Adipocyte (in vitro differentiated cells): Measurements from ENCODE around the gene TRAF7.
"Not testable (repeated sequence)": the region's sequence is repeated elsewhere in the genome, so short reads cannot be mapped to it uniquely, and the experiment has no call there.

ENCODE experiments used
- DNase-seq: peaks from one replicate; pipeline ENCODE4 v3.0.0-alpha.2; 2015; ENCODE audit warnings: low read depth
- H3K27me3 ChIP-seq: replicated peaks from 2 replicates; pipeline ENCODE4 v1.7.0; 2013; ENCODE audit warnings: mild to moderate bottlenecking, low read length, moderate library complexity; ENCODE audit not compliant: control insufficient read depth, insufficient read depth
- H3K36me3 ChIP-seq: 2 replicates; pipeline ENCODE4 v1.7.0; 2013; ENCODE audit warnings: low read length, mild to moderate bottlenecking, moderate library complexity; ENCODE audit not compliant: control insufficient read depth, insufficient read depth, severe bottlenecking
- H3K4me1 ChIP-seq: 2 replicates; pipeline ENCODE4 v1.7.0; 2013; ENCODE audit warnings: mild to moderate bottlenecking, low read length, moderate library complexity; ENCODE audit not compliant: control insufficient read depth, insufficient read depth
- H3K4me3 ChIP-seq: 2 replicates; pipeline ENCODE4 v1.7.0; 2013; ENCODE audit warnings: mild to moderate bottlenecking, low read length, moderate library complexity
- H3K9ac ChIP-seq: 2 replicates; pipeline ENCODE4 v1.7.0; 2013; ENCODE audit warnings: mild to moderate bottlenecking, low read length, moderate library complexity
- H3K9me3 ChIP-seq: 2 replicates; pipeline ENCODE4 v1.7.0; 2013; ENCODE audit warnings: mild to moderate bottlenecking, low read length, moderate library complexity; ENCODE audit not compliant: control insufficient read depth

TRAF7 gene

GRCh38 chr16:2199621-2200139 lies 44.1 kb downstream of the TRAF7 start:
- H3K27me3 ChIP-seq = peaks cover 36% of the 10 kb centered on the region
- peaks cover 2% of the 10 kb centered on the region for H3K4me1 ChIP-seq
- H3K4me3 ChIP-seq = no peak overlapping the region
- H3K36me3 ChIP-seq = no peaks in the 10 kb centered on the region
- peaks cover 9% of the 10 kb centered on the region for H3K9me3 ChIP-seq
- H3K9ac ChIP-seq = no peak overlapping the region
- no peak for DNase-seq

- Histone ChIP-seq H3K4me1 (peaks cover 4% of the 10 kb centered on the region), H3K27me3 (peaks cover 30% of the 10 kb centered on the region), H3K36me3 (no peaks in the 10 kb centered on the region), H3K9ac (no peak overlapping the region), H3K9me3 (peaks cover 9% of the 10 kb centered on the region), H3K4me3 (no peak overlapping the region)
- DNase-seq = no peak
These were observed 44.7 kb downstream of the TRAF7 start for GRCh38 chr16:2200313-2200712.

- H3K9ac ChIP-seq, H3K9me3 ChIP-seq, DNase-seq, H3K4me3 ChIP-seq: not testable (repeated sequence)
- peaks cover 12% of the 10 kb centered on the region for H3K36me3 ChIP-seq
- peaks cover 17% of the 10 kb centered on the region for H3K4me1 ChIP-seq
- H3K27me3 ChIP-seq = peaks cover 18% of the 10 kb centered on the region
These were observed 47.6 kb downstream of the TRAF7 start for GRCh38 chr16:2203119-2203688.

- H3K27me3 ChIP-seq = peaks cover 5% of the 10 kb centered on the region
- peak overlapping the region; percentile 91 for H3K4me3 ChIP-seq
- H3K4me1 ChIP-seq = peaks cover 17% of the 10 kb centered on the region
These were observed 49.0 kb downstream of the TRAF7 start for GRCh38 chr16:2204416-2205103.

GRCh38 chr16:2205104-2205966 lies 49.8 kb downstream of the TRAF7 start, which contains the start of gene MLST8:
TSS of gene MLST8 (plus strand) at chr16:2205454. CDS start at chr16:2206086, 632 bp downstream.
- H3K36me3 ChIP-seq = peaks cover 26% of the 10 kb centered on the region
- peak within 1 kb of the TSS; percentile 99 for H3K9ac ChIP-seq
- peak within 1 kb of the TSS; percentile 91 for H3K4me3 ChIP-seq
- no peaks in the 10 kb centered on the region for H3K27me3 ChIP-seq
- H3K9me3 ChIP-seq = peaks cover 5% of the 10 kb centered on the region
- H3K4me1 ChIP-seq = peaks cover 17% of the 10 kb centered on the region
- peak; percentile 94 for DNase-seq

More at GRCh38 chr16:2204416-2205103, 49.0 kb downstream of the TRAF7 start:
- no peak for DNase-seq
- Histone ChIP-seq H3K36me3 (peaks cover 25% of the 10 kb centered on the region), H3K9me3 (peaks cover 9% of the 10 kb centered on the region), H3K9ac (peak overlapping the region; percentile 99)

- DNase-seq = no peak
- no peaks in the 10 kb centered on the region for H3K27me3 ChIP-seq
These were observed 50.4 kb downstream of the TRAF7 start for GRCh38 chr16:2205967-2206313.

GRCh38 chr16:2206420-2206779 lies 50.8 kb downstream of the TRAF7 start:
- no peaks in the 10 kb centered on the region for H3K27me3 ChIP-seq
- no peak for DNase-seq
- H3K4me1 ChIP-seq = peaks cover 17% of the 10 kb centered on the region
- peak overlapping the region; percentile 91 for H3K4me3 ChIP-seq
- H3K36me3 ChIP-seq = peaks cover 26% of the 10 kb centered on the region
- peak overlapping the region; percentile 99 for H3K9ac ChIP-seq
- H3K9me3 ChIP-seq = no peaks in the 10 kb centered on the region

More at GRCh38 chr16:2205967-2206313, 50.4 kb downstream of the TRAF7 start:
- Histone ChIP-seq H3K9ac (peak overlapping the region; percentile 99), H3K36me3 (peaks cover 26% of the 10 kb centered on the region), H3K9me3 (no peaks in the 10 kb centered on the region), H3K4me1 (peaks cover 17% of the 10 kb centered on the region), H3K4me3 (peak overlapping the region; percentile 91)

- Histone ChIP-seq H3K4me1 (peaks cover 18% of the 10 kb centered on the region), H3K9ac (peak overlapping the region; percentile 12), H3K9me3 (no peaks in the 10 kb centered on the region), H3K27me3 (no peaks in the 10 kb centered on the region), H3K4me3 (peak overlapping the region; percentile 20), H3K36me3 (peaks cover 26% of the 10 kb centered on the region)
- no peak for DNase-seq
These were observed 51.3 kb downstream of the TRAF7 start for GRCh38 chr16:2206780-2207433.

- Histone ChIP-seq H3K4me1 (peaks cover 28% of the 10 kb centered on the region), H3K4me3 (no peak overlapping the region), H3K36me3 (peaks cover 26% of the 10 kb centered on the region), H3K9me3 (no peaks in the 10 kb centered on the region), H3K27me3 (no peaks in the 10 kb centered on the region), H3K9ac (no peak overlapping the region)
- DNase-seq = no peak
These were observed 52.3 kb downstream of the TRAF7 start for GRCh38 chr16:2207872-2208271.

GRCh38 chr16:2208308-2208707 lies 52.7 kb downstream of the TRAF7 start:
- Histone ChIP-seq H3K27me3 (no peaks in the 10 kb centered on the region), H3K9ac (no peak overlapping the region), H3K4me1 (peaks cover 33% of the 10 kb centered on the region), H3K4me3 (no peak overlapping the region), H3K9me3 (no peaks in the 10 kb centered on the region), H3K36me3 (peaks cover 26% of the 10 kb centered on the region)
- DNase-seq = no peak
